HG02970 (cell line): ENCODE results near the gene GALNT2.

Experiments used
- ATAC-seq: cut with Tn5 transposase; IDR thresholded peaks from one replicate; pipeline ENCODE4 v1.9.1; 2021; ENCODE audit warnings: mild to moderate bottlenecking, moderate library complexity, moderate number of reproducible peaks; ENCODE audit not compliant: unreplicated experiment, low FRiP score

The GALNT2 gene

GRCh38 chr1:230109066-230109465 lies 42.0 kb downstream of the GALNT2 start:
- ATAC-seq: no peak

GRCh38 chr1:230109895-230110667 lies 43.0 kb downstream of the GALNT2 start:
- ATAC-seq: peak; percentile 69

- no peak for ATAC-seq
Measured at GRCh38 chr1:230110971-230111370, 43.9 kb downstream of the GALNT2 start.

- no peak for ATAC-seq
Measured at GRCh38 chr1:230112131-230112701, 45.2 kb downstream of the GALNT2 start.

GRCh38 chr1:230112782-230113181 lies 45.7 kb downstream of the GALNT2 start:
- no peak for ATAC-seq

- no peak for ATAC-seq
Measured at GRCh38 chr1:230113235-230113592, 46.2 kb downstream of the GALNT2 start.

- ATAC-seq: no peak
Measured at GRCh38 chr1:230113593-230114236, 46.7 kb downstream of the GALNT2 start.

- no peak for ATAC-seq
Measured at GRCh38 chr1:230114237-230114651, 47.2 kb downstream of the GALNT2 start.

GRCh38 chr1:230117694-230118093 lies 50.7 kb downstream of the GALNT2 start:
- ATAC-seq: no peak

GRCh38 chr1:230119340-230119739 lies 52.3 kb downstream of the GALNT2 start:
- no peak for ATAC-seq

GRCh38 chr1:230120289-230120920 lies 53.4 kb downstream of the GALNT2 start:
- no peak for ATAC-seq

- no peak for ATAC-seq
Measured at GRCh38 chr1:230120921-230121381, 53.9 kb downstream of the GALNT2 start.

- no peak for ATAC-seq
Measured at GRCh38 chr1:230121950-230122349, 54.9 kb downstream of the GALNT2 start.

- no peak for ATAC-seq
Measured at GRCh38 chr1:230122366-230123279, 55.6 kb downstream of the GALNT2 start.

- peak; percentile 73 for ATAC-seq
Measured at GRCh38 chr1:230123280-230124185, 56.5 kb downstream of the GALNT2 start.

GRCh38 chr1:230124186-230125128 lies 57.4 kb downstream of the GALNT2 start:
- no peak for ATAC-seq

- no peak for ATAC-seq
Measured at GRCh38 chr1:230125141-230125540, 58.1 kb downstream of the GALNT2 start.
